M059J (cell line): Measurements from ENCODE around the gene EPN3. TPM values are rescaled to one million over a fixed set of nuclear protein-coding genes. Genes with fewer than 3 reads are reported as not detected.

Source experiments
- DNase-seq: peaks from one replicate; pipeline ENCODE4 v3.0.0-alpha.2; 2012; ENCODE audit warnings: low read depth
- total RNA-seq: library from RNA; depleted of rRNA; stranded (reverse); fragments of >200 nt; shearing (Covaris generic); gene quantifications from 2 replicates; pipeline ENCODE4 v1.2.3, GENCODE V29; 2014; rRNA removed

Gene EPN3
- total RNA-seq, 1 experiment from 2014 or later: 0.74 TPM

- DNase-seq: no peak
Measured at GRCh38 chr17:50586421-50587247, 54.1 kb downstream of the EPN3 start.

DNA sequence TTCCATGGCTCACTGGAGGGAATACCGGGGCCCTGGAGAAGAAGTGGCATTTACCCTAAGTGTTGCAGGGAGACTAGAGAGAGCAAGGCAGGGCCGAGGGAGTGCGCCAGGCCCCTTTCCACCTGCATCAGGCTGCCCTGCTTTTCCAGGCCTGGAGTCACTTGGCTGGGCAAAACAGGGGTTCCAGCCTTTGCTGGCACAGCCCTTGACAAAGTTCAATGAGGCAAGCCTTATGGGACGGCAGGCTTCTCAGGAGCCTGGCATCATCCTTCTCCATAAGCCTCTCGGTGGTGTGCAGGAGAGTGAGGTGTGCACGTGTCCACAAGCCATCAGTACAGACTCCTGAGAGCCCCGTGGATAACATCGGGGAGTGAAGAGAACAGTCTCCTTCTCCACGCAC, 55.0 kb downstream of the EPN3 start:
- DNase-seq: no peak

DNA sequence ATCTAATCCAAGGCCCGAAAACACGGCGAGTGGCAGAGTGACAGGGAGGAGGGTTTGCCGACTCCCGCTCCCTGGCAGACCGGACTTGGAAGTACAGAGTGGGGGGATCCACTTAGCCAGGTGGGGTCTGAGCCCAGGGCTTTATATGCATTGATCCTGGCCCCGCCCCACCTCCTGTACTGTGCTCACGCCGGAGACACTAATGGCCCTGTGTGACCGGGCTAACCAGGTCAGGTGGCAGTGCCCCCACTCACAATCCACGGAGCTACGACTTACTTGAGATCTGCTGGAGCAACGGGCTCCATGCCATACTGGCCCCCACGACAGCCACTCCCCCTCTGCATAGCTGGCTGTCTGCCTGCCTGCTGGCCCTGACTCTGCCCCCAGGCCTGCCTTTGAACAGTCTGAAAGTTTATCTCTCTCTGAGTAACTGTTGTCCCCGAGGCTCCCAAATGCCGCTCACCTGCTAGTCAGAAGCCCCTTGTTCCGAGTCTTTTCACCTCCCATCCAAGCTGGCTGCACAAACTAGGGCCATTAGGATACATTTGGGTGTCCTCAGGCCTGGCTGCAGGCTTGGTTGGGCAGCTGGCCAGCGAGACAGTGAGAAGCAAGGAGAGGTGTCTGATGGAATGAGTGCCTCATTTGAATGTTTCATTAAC, 56.0 kb downstream of the EPN3 start:
- no peak for DNase-seq

DNA sequence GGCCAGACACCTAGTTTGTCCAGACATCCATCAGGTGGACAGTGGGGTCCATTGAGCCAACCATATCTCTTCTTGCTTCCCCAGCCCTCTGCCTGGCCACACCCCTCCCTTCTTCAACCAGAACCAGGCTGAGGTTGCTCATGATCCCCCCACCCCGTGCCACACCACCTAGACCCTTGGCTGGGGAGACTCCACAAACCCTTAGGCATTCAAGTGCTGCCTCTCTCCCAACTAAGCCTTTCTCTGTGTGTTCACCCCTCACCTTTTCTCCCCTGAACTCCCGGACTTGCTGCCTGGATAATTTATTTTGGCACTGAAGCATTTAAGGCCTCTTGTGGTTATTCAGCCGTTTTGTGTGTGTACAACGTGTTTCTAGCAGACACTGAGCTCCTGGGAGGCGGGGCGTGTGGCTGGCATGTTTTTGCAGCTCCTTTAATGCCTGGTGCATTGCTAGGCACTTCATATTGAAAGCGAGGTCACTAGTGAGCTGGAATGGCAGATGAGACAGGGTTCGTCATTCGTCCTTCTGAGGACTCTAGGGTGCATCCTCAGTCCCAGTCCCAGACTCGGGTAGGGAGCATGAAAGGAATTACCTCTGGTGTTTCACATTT, 56.7 kb downstream of the EPN3 start:
- DNase-seq: no peak

DNA sequence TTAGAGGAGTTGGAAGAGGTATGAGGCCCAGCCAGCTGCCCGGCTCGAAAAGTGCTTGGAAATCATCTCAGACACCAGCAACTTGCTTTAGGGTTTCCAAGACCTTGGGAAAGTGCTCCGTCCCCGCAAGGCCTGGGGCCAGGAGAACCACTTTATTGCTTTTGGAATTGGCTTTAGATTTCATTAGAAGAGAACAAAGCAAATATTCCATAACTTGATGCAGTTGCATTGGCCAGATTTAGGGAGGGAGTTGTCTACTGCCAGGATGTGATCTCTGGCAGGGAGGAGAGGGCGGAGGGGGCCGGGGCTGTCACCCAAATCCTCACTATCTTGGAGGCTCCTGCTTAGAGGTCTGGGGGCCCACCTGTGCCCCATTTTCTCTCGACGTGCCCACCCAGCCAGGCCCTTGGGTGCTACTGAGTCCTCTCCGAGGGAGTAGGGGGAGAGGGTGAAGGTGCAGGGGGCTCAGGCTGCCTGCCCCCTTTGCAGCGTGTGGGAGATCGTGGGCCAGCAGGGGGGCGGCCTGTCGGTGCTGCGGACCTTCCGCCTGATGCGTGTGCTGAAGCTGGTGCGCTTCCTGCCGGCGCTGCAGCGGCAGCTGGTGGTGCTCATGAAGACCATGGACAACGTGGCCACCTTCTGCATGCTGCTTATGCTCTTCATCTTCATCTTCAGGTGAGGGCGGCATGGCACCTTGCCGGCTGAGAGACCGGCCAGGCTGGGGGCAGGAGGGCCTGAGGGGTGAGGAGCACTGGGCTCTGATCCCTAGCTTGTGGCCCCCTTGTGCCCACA, 58.6 kb downstream of the EPN3 start:
- DNase-seq: no peak

DNA sequence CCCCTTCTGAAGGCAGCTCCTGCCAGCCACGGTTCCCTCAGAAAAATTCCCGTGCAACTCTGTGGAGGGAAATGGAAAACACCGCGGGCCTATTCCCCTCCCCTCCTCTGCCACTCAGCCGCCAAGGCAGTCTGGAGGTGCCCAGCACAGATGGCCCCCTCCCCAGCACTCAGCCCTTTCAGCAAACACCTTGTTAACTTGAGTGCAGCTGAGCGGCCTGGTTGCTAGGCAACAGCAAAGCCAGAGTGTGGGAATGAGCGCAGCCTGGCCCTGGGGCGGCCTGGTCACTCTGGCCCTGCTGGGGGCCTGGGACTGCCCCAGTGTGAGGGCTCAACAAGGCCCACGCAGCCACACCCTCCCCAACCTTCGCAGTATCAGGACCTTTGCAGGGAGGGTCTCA, 60.8 kb downstream of the EPN3 start:
- peak; percentile 45 for DNase-seq

Other genes with a start within 250 kb of the EPN3 start
- 17.8 and 37.4 TPM in 2 replicates for gene XYLT2, start 186.6 kb upstream of the EPN3 start, total RNA-seq
- 89.9 and 119 TPM in 2 replicates for gene MRPL27, start 159.6 kb upstream of the EPN3 start, total RNA-seq
- 6.1 and 9.6 TPM in 2 replicates for gene EME1, start 159.5 kb upstream of the EPN3 start, total RNA-seq
- gene LRRC59, start 135.2 kb upstream of the EPN3 start, total RNA-seq: 213 and 250 TPM in 2 replicates
- 23.4 and 29.1 TPM in 2 replicates for gene ACSF2, start 106.5 kb upstream of the EPN3 start, total RNA-seq
- not detected in 2 replicates for gene CHAD, start 63.9 kb upstream of the EPN3 start, total RNA-seq
- 9.8 and 14.1 TPM in 2 replicates for gene RSAD1, start 53.9 kb upstream of the EPN3 start, total RNA-seq
- 0.12 TPM in 1 of 2 replicates, not detected in the other for gene MYCBPAP, start 24.3 kb upstream of the EPN3 start, total RNA-seq
- gene SPATA20, start 14.4 kb downstream of the EPN3 start, total RNA-seq: 23.1 and 60.5 TPM in 2 replicates
- gene CACNA1G, start 28.0 kb downstream of the EPN3 start, total RNA-seq: 0.15 TPM in 1 of 2 replicates, not detected in the other
- 9.3 and 13.3 TPM in 2 replicates for gene ABCC3, start 102.1 kb downstream of the EPN3 start, total RNA-seq
- 28.8 and 41.2 TPM in 2 replicates for gene ANKRD40, start 175.2 kb downstream of the EPN3 start, total RNA-seq
- gene LUC7L3, start 186.9 kb downstream of the EPN3 start, total RNA-seq: 8.0 and 24.0 TPM in 2 replicates
- not detected in 2 replicates for gene ANKRD40CL, start 234.8 kb downstream of the EPN3 start, total RNA-seq